T-helper 2 cell treated with Interferon-gamma antibody and Interleukin-4, amounts not matched to agents 5 μg/mL and 100 μg/mL, for 36 hours (primary cell): Measurements from ENCODE around the gene HMGCS1.
A peak's percentile ranks its signal among the peaks of the same experiment; 100 is the strongest.
"Not testable (repeated sequence)": the region's sequence is repeated elsewhere in the genome, so short reads cannot be mapped to it uniquely, and the experiment has no call there.

Experiments
- DNase-seq: peaks from one replicate; pipeline ENCODE4 v3.0.0; 2021; ENCODE audit warnings: low spot score
- H3K27ac Mint-ChIP-seq: one replicate; pipeline ENCODE4 v1.8.0; 2021; ENCODE audit warnings: mild to moderate bottlenecking, mixed read lengths
- H3K27me3 Mint-ChIP-seq: one replicate; pipeline ENCODE4 v1.8.0; 2021; ENCODE audit warnings: low read depth, mixed read lengths
- H3K36me3 Mint-ChIP-seq: one replicate; pipeline ENCODE4 v1.8.0; 2021; ENCODE audit warnings: low read depth, mixed read lengths
- H3K4me1 Mint-ChIP-seq: one replicate; pipeline ENCODE4 v1.8.0; 2021; ENCODE audit warnings: low read depth, mixed read lengths
- H3K4me3 Mint-ChIP-seq: one replicate; pipeline ENCODE4 v1.8.0; 2022; ENCODE audit warnings: mild to moderate bottlenecking, moderate library complexity, mixed read lengths
- H3K9me3 Mint-ChIP-seq: one replicate; pipeline ENCODE4 v1.8.0; 2021; ENCODE audit warnings: mixed read lengths

Gene HMGCS1

GRCh38 chr5:43325624-43326023 lies 12.4 kb upstream of the HMGCS1 start:
- H3K27ac Mint-ChIP-seq, H3K4me1 Mint-ChIP-seq: not testable (repeated sequence)

GRCh38 chr5:43323488-43323887 lies 10.3 kb upstream of the HMGCS1 start:
- H3K4me3 Mint-ChIP-seq: not testable (repeated sequence)

More at GRCh38 chr5:43325624-43326023, 12.4 kb upstream of the HMGCS1 start:
- not testable (repeated sequence) for H3K27me3 Mint-ChIP-seq, DNase-seq, H3K36me3 Mint-ChIP-seq, H3K4me3 Mint-ChIP-seq
- peaks cover 12% of the 10 kb centered on the region for H3K9me3 Mint-ChIP-seq

GRCh38 chr5:43320846-43321245 lies 7.6 kb upstream of the HMGCS1 start:
- DNase-seq: no peak
- H3K36me3 Mint-ChIP-seq: peaks cover 2% of the 10 kb centered on the region
- no peak overlapping the region for H3K27ac Mint-ChIP-seq
- no peaks in the 10 kb centered on the region for H3K4me1 Mint-ChIP-seq
- H3K27me3 Mint-ChIP-seq: peaks cover 3% of the 10 kb centered on the region
- no peak overlapping the region for H3K4me3 Mint-ChIP-seq
- peaks cover 8% of the 10 kb centered on the region for H3K9me3 Mint-ChIP-seq

More at GRCh38 chr5:43323488-43323887, 10.3 kb upstream of the HMGCS1 start:
- DNase-seq, H3K36me3 Mint-ChIP-seq, H3K27ac Mint-ChIP-seq, H3K4me1 Mint-ChIP-seq, H3K27me3 Mint-ChIP-seq: not testable (repeated sequence)
- peaks cover 12% of the 10 kb centered on the region for H3K9me3 Mint-ChIP-seq

- DNase-seq: no peak
- Mint-ChIP-seq H3K27ac (no peak overlapping the region), H3K36me3 (peaks cover 18% of the 10 kb centered on the region), H3K4me3 (no peak overlapping the region), H3K27me3 (no peaks in the 10 kb centered on the region), H3K9me3 (peaks cover 19% of the 10 kb centered on the region), H3K4me1 (peaks cover 34% of the 10 kb centered on the region)
Measured at GRCh38 chr5:43316421-43316820, 3.2 kb upstream of the HMGCS1 start.

- Mint-ChIP-seq H3K27ac (peak overlapping the region; percentile 99), H3K9me3 (peaks cover 19% of the 10 kb centered on the region), H3K4me1 (peaks cover 40% of the 10 kb centered on the region), H3K27me3 (no peaks in the 10 kb centered on the region), H3K36me3 (peaks cover 23% of the 10 kb centered on the region), H3K4me3 (no peak overlapping the region)
- DNase-seq: peak; percentile 42
Measured at GRCh38 chr5:43315682-43316081, 2.5 kb upstream of the HMGCS1 start.

GRCh38 chr5:43315263-43315662 lies 2.1 kb upstream of the HMGCS1 start:
- Mint-ChIP-seq H3K36me3 (peaks cover 25% of the 10 kb centered on the region), H3K27me3 (no peaks in the 10 kb centered on the region), H3K4me3 (peak overlapping the region; percentile 5), H3K9me3 (peaks cover 19% of the 10 kb centered on the region), H3K27ac (peak overlapping the region; percentile 99), H3K4me1 (peaks cover 43% of the 10 kb centered on the region)
- peak; percentile 58 for DNase-seq

GRCh38 chr5:43314724-43315123 lies 1.5 kb upstream of the HMGCS1 start:
- DNase-seq: no peak
- peaks cover 19% of the 10 kb centered on the region for H3K9me3 Mint-ChIP-seq
- peaks cover 48% of the 10 kb centered on the region for H3K4me1 Mint-ChIP-seq
- H3K36me3 Mint-ChIP-seq: peaks cover 25% of the 10 kb centered on the region
- H3K27me3 Mint-ChIP-seq: no peaks in the 10 kb centered on the region
- H3K27ac Mint-ChIP-seq: peak overlapping the region; percentile 99
- peak overlapping the region; percentile 0 for H3K4me3 Mint-ChIP-seq

GRCh38 chr5:43313854-43314457 lies 744 bp upstream of the HMGCS1 start:
- H3K36me3 Mint-ChIP-seq: peaks cover 29% of the 10 kb centered on the region
- no peak for DNase-seq
- H3K4me3 Mint-ChIP-seq: peak overlapping the region; percentile 96
- H3K9me3 Mint-ChIP-seq: peaks cover 19% of the 10 kb centered on the region
- H3K27me3 Mint-ChIP-seq: no peaks in the 10 kb centered on the region
- H3K4me1 Mint-ChIP-seq: peaks cover 55% of the 10 kb centered on the region
- peak overlapping the region; percentile 99 for H3K27ac Mint-ChIP-seq

GRCh38 chr5:43312699-43313034 lies 545 bp downstream of the HMGCS1 start:
- H3K4me3 Mint-ChIP-seq: peak overlapping the region; percentile 96
- DNase-seq: no peak
- H3K4me1 Mint-ChIP-seq: peaks cover 65% of the 10 kb centered on the region
- no peaks in the 10 kb centered on the region for H3K27me3 Mint-ChIP-seq
- peaks cover 19% of the 10 kb centered on the region for H3K9me3 Mint-ChIP-seq
- H3K27ac Mint-ChIP-seq: peak overlapping the region; percentile 99
- H3K36me3 Mint-ChIP-seq: peaks cover 31% of the 10 kb centered on the region

- H3K4me1 Mint-ChIP-seq: peaks cover 67% of the 10 kb centered on the region
Measured at GRCh38 chr5:43312076-43312661, 1.0 kb downstream of the HMGCS1 start.

GRCh38 chr5:43309637-43310036 lies 3.6 kb downstream of the HMGCS1 start:
- H3K36me3 Mint-ChIP-seq: peaks cover 29% of the 10 kb centered on the region
- H3K27me3 Mint-ChIP-seq: no peaks in the 10 kb centered on the region
- peaks cover 9% of the 10 kb centered on the region for H3K9me3 Mint-ChIP-seq
- DNase-seq: no peak
- H3K4me1 Mint-ChIP-seq: peaks cover 69% of the 10 kb centered on the region
- peak overlapping the region; percentile 76 for H3K4me3 Mint-ChIP-seq
- peak overlapping the region; percentile 73 for H3K27ac Mint-ChIP-seq

More at GRCh38 chr5:43312076-43312661, 1.0 kb downstream of the HMGCS1 start:
- Mint-ChIP-seq H3K36me3 (peaks cover 31% of the 10 kb centered on the region), H3K27me3 (no peaks in the 10 kb centered on the region), H3K4me3 (peak overlapping the region; percentile 96), H3K27ac (peak overlapping the region; percentile 99), H3K9me3 (peaks cover 19% of the 10 kb centered on the region)
- DNase-seq: no peak

GRCh38 chr5:43309122-43309521 lies 4.1 kb downstream of the HMGCS1 start:
- H3K4me1 Mint-ChIP-seq: peaks cover 68% of the 10 kb centered on the region
- H3K36me3 Mint-ChIP-seq: peaks cover 30% of the 10 kb centered on the region

GRCh38 chr5:43306954-43307353 lies 6.3 kb downstream of the HMGCS1 start:
- H3K27me3 Mint-ChIP-seq, DNase-seq, H3K9me3 Mint-ChIP-seq: not testable (repeated sequence)
- H3K36me3 Mint-ChIP-seq: peaks cover 39% of the 10 kb centered on the region
- H3K27ac Mint-ChIP-seq: peak overlapping the region; percentile 50
- H3K4me1 Mint-ChIP-seq: peaks cover 74% of the 10 kb centered on the region
- peak overlapping the region; percentile 32 for H3K4me3 Mint-ChIP-seq

More at GRCh38 chr5:43309122-43309521, 4.1 kb downstream of the HMGCS1 start:
- H3K27ac Mint-ChIP-seq: peak overlapping the region; percentile 73
- H3K4me3 Mint-ChIP-seq: peak overlapping the region; percentile 76
- H3K9me3 Mint-ChIP-seq: peaks cover 6% of the 10 kb centered on the region
- DNase-seq: no peak
- H3K27me3 Mint-ChIP-seq: no peaks in the 10 kb centered on the region

- peak overlapping the region; percentile 2 for H3K4me3 Mint-ChIP-seq
- peaks cover 73% of the 10 kb centered on the region for H3K4me1 Mint-ChIP-seq
- DNase-seq: no peak
- H3K27me3 Mint-ChIP-seq: no peaks in the 10 kb centered on the region
- peaks cover 41% of the 10 kb centered on the region for H3K36me3 Mint-ChIP-seq
- peak overlapping the region; percentile 49 for H3K27ac Mint-ChIP-seq
- no peaks in the 10 kb centered on the region for H3K9me3 Mint-ChIP-seq
Measured at GRCh38 chr5:43305948-43306565, 7.2 kb downstream of the HMGCS1 start.
